Osteoblast (primary cell): ENCODE data around the gene HSD17B14. TPM values are rescaled to one million over a fixed set of nuclear protein-coding genes. Genes with fewer than 3 reads are reported as not detected.

Source experiments
- DNase-seq: peaks from one replicate; pipeline ENCODE4 v3.0.0; 2011; ENCODE audit warnings: low spot score, mixed read lengths; ENCODE audit not compliant: insufficient read length; ENCODE audit errors: missing footprints
- H2AFZ ChIP-seq: 2 replicates; pipeline ENCODE4 v1.6.0; 2011; ENCODE audit warnings: mild to moderate bottlenecking, low read length
- H3K27ac ChIP-seq: 2 replicates; pipeline ENCODE4 v1.5.1; 2011; ENCODE audit warnings: mild to moderate bottlenecking, low read depth, low read length, moderate library complexity
- H3K27me3 ChIP-seq: 2 replicates; pipeline ENCODE4 v1.6.0; 2012; ENCODE audit warnings: mild to moderate bottlenecking, control low read depth, inconsistent platforms, low read length, moderate library complexity; ENCODE audit not compliant: insufficient read depth
- H3K36me3 ChIP-seq: 2 replicates; pipeline ENCODE4 v1.5.1; 2011; ENCODE audit warnings: mild to moderate bottlenecking, low read length, control low read depth, moderate library complexity; ENCODE audit not compliant: insufficient read depth
- H3K4me1 ChIP-seq: 2 replicates; pipeline ENCODE4 v1.5.1; 2011; ENCODE audit warnings: mild to moderate bottlenecking, low read length, control low read depth, moderate library complexity; ENCODE audit not compliant: insufficient read depth
- H3K4me2 ChIP-seq: 2 replicates; pipeline ENCODE4 v1.6.0; 2011; ENCODE audit warnings: mild to moderate bottlenecking, low read length; ENCODE audit not compliant: insufficient read depth
- H3K4me3 ChIP-seq: fragments of 200-600 bp; sonication (generic); 3 replicates; pipeline ENCODE4 v1.5.1; 2012; ENCODE audit warnings: mild to moderate bottlenecking, low read length, inconsistent platforms; ENCODE audit not compliant: insufficient read depth
- H3K79me2 ChIP-seq: 2 replicates; pipeline ENCODE4 v1.6.0; 2012; ENCODE audit warnings: mild to moderate bottlenecking, low read length, control low read depth, inconsistent platforms; ENCODE audit not compliant: insufficient read depth
- H3K9me3 ChIP-seq: 2 replicates; pipeline ENCODE4 v1.5.1; 2011; ENCODE audit warnings: low read depth, low read length, control low read depth
- H4K20me1 ChIP-seq: 2 replicates; pipeline ENCODE4 v1.6.0; 2012; ENCODE audit warnings: mild to moderate bottlenecking, low read length, control low read depth; ENCODE audit not compliant: insufficient read depth
- total RNA-seq: library from RNA; depleted of rRNA; stranded (reverse); fragments of >200 nt; gene quantifications from 2 replicates; pipeline ENCODE4 v1.2.3, GENCODE V29; 2012
- TF ChIP-seq, protein P1 (sequence below): IDR thresholded peaks from 2 replicates; pipeline ENCODE4 v1.5.1; 2011; ENCODE audit warnings: mild to moderate bottlenecking, low read depth, low read length, moderate library complexity; ENCODE audit errors: extremely low read depth

The HSD17B14 gene
- total RNA-seq, 1 donor = 1.8 TPM

DNA sequence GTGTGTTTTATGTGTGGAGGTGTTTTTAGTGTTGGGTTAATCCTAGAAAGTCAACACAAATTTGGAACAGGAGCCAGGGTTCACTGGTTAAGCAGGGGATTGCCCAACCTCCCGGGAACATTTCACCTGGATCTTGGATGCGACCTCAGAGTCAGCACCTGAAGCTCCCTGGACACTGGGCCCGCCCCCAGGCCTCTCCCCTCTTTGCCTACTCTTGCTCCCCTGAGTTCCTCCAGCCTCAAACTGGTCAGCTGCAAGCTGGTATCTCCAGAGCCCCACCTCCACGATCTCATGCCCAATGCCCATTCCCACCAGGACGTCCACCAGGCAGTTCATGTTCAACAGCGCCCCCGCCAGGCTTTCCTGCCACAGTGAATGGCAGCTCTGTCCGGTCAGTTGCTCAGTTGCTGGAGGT lies 9.7 kb downstream of the HSD17B14 start:
- Histone ChIP-seq H3K4me2 (no peak overlapping the region), H3K36me3 (peaks cover 8% of the 10 kb centered on the region), H3K4me1 (no peaks in the 10 kb centered on the region), H3K4me3 (no peak overlapping the region), H3K27me3 (no peaks in the 10 kb centered on the region), H2AFZ (no peak overlapping the region), H3K27ac (no peak overlapping the region), H3K79me2 (no peaks in the 10 kb centered on the region), H4K20me1 (no peaks in the 10 kb centered on the region), H3K9me3 (no peaks in the 10 kb centered on the region)
- TF ChIP-seq, protein P1, sequence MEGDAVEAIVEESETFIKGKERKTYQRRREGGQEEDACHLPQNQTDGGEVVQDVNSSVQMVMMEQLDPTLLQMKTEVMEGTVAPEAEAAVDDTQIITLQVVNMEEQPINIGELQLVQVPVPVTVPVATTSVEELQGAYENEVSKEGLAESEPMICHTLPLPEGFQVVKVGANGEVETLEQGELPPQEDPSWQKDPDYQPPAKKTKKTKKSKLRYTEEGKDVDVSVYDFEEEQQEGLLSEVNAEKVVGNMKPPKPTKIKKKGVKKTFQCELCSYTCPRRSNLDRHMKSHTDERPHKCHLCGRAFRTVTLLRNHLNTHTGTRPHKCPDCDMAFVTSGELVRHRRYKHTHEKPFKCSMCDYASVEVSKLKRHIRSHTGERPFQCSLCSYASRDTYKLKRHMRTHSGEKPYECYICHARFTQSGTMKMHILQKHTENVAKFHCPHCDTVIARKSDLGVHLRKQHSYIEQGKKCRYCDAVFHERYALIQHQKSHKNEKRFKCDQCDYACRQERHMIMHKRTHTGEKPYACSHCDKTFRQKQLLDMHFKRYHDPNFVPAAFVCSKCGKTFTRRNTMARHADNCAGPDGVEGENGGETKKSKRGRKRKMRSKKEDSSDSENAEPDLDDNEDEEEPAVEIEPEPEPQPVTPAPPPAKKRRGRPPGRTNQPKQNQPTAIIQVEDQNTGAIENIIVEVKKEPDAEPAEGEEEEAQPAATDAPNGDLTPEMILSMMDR = no peak
- no peak for DNase-seq

DNA sequence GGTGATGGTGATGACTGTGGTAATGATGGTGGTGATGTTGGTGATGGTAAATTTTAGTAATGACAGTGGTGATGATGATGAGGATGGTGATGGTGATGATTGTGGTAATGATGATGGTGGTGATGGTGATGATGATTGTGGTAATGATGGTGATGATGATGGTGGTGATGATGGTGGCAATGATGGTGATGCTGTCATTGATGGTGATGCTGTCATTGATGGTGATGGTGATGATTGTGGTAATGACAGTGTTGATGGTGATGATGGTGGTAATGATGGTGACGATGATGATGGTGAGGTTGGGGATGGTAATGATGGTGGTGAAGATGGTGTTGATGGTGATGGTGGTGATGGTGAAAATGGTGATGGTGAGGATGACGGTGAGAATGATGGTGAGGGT lies 13.8 kb downstream of the HSD17B14 start:
- Histone ChIP-seq H3K4me2 (no peak overlapping the region), H4K20me1 (no peaks in the 10 kb centered on the region), H3K27ac (no peak overlapping the region), H3K9me3 (no peaks in the 10 kb centered on the region), H2AFZ (no peak overlapping the region), H3K36me3 (no peaks in the 10 kb centered on the region), H3K4me1 (peaks cover 9% of the 10 kb centered on the region), H3K4me3 (no peak overlapping the region), H3K27me3 (no peaks in the 10 kb centered on the region), H3K79me2 (no peaks in the 10 kb centered on the region)
- DNase-seq = no peak
- TF ChIP-seq, protein P1 = no peak

DNA sequence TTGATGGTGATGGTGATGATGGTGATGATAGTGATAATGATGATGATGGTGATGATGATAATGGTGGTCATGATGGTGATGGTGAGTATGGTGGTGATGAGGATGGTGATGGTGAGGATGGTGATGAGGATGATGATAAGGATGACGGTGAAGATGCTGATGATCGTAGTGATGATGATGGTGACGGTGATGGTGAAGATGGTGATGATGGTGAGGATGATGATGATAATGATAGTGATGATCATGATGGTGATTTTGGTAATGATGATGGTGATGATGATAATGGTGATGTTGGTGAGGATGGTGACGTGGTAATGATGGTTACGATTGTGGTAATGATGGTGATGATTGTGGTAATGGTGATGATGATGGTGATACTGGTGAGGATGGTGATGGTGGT lies 14.7 kb downstream of the HSD17B14 start:
- H3K4me1 ChIP-seq = peaks cover 9% of the 10 kb centered on the region
- no peaks in the 10 kb centered on the region for H3K27me3 ChIP-seq
- no peaks in the 10 kb centered on the region for H3K9me3 ChIP-seq
- H3K4me3 ChIP-seq = no peak overlapping the region
- H4K20me1 ChIP-seq = no peaks in the 10 kb centered on the region
- no peaks in the 10 kb centered on the region for H3K79me2 ChIP-seq
- H3K27ac ChIP-seq = no peak overlapping the region
- H2AFZ ChIP-seq = no peak overlapping the region
- H3K4me2 ChIP-seq = no peak overlapping the region
- no peak for DNase-seq
- H3K36me3 ChIP-seq = no peaks in the 10 kb centered on the region
- TF ChIP-seq, protein P1 = no peak

DNA sequence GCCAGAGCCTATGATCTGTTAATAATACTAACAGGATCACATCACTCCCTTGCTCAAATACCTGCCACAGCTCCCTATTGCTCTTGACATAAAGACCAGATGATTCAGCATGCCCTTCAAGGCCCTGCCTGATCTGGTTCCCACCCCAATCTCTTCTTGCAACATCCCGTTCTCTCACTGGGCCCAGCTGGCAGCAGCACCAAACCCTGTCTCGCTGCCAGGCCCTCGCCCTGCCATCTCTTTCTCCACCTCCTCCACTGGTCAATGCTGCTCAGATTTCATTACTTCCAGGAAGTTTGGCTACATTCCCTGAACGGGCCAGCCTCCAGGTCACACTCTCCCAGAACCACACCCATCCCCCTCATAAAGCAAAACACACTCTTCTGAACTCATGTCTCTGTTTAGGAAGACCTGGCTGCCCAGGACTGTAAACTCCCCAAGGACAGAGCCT lies 16.9 kb downstream of the HSD17B14 start:
- Histone ChIP-seq H3K27ac (no peak overlapping the region), H3K36me3 (no peaks in the 10 kb centered on the region), H3K4me1 (peaks cover 9% of the 10 kb centered on the region), H3K79me2 (no peaks in the 10 kb centered on the region), H3K9me3 (no peaks in the 10 kb centered on the region), H3K4me2 (no peak overlapping the region), H3K27me3 (no peaks in the 10 kb centered on the region), H4K20me1 (no peaks in the 10 kb centered on the region), H2AFZ (peak overlapping the region; percentile 14), H3K4me3 (no peak overlapping the region)
- no peak for DNase-seq
- TF ChIP-seq, protein P1 = no peak
